Adrenal gland (tissue), 12 donors: Measurements from ENCODE around the gene RETREG1. TPM values are rescaled to one million over a fixed set of nuclear protein-coding genes. Genes with fewer than 3 reads are reported as not detected.

ENCODE experiments used
- DNase-seq, 7 donors: peaks; one replicate each; pipeline ENCODE4 v3.0.0-alpha.2; 2019 to 2020
- H3K27ac ChIP-seq, 5 donors: fragments of 200-600 bp; sonication (generic) in 4 of 5; 1 replicate in 3 of 5; 2 replicates in 2 of 5; pipeline versions ENCODE4 v1.5.1 to v1.8.0; 2016 to 2020; ENCODE audit warnings: mild to moderate bottlenecking in 1 of 5
- H3K27me3 ChIP-seq: fragments of 200-600 bp; 2 replicates; pipeline ENCODE4 v1.8.0; 2021
- H3K36me3 ChIP-seq, 2 donors: fragments of 200-600 bp; replicated peaks in 1 of 2; 1 replicate in 1 of 2; 2 replicates in 1 of 2; pipeline versions ENCODE4 v1.5.1 to v1.8.0; 2018 to 2022
- H3K4me1 ChIP-seq, 2 donors: fragments of 200-600 bp; replicated peaks in 1 of 2; 1 replicate in 1 of 2; 2 replicates in 1 of 2; pipeline versions ENCODE4 v1.5.1 to v1.8.0; 2018 to 2021
- H3K4me3 ChIP-seq, 4 donors: fragments of 200-600 bp; sonication (generic) in 3 of 4; one replicate each; pipeline ENCODE4 v1.5.1; 2016 to 2018
- H3K9me3 ChIP-seq, 3 donors: fragments of 200-600 bp; sonication (generic) in 1 of 3; replicated peaks in 1 of 3; 1 replicate in 2 of 3; 2 replicates in 1 of 3; pipeline versions ENCODE4 v1.5.1 to v1.8.0; 2016 to 2021
- POLR2A ChIP-seq, 2 donors: fragments of 450-650 bp; IDR thresholded peaks; one replicate each; pipeline ENCODE4 v1.6.1; 2017; ENCODE audit warnings: antibody characterized with exemption in 2 of 2, mild to moderate bottlenecking in 2 of 2, moderate library complexity in 1 of 2
- WGBS, 4 donors: extraction: QIAGEN DNeasy Blood & Tissue Kit in 2 of 4; methylation state at CpG; one replicate each; pipeline versions ENCODE4 v1.1.5 to v1.1.7; 2013 to 2017; 5-methylcytosine and 5-hydroxymethylcytosine counted together
- intact Hi-C, 2 donors: fragments of 100-400 bp; cut with DNase I; formaldehyde crosslinking; loops; one replicate each; pipeline versions ENCODE4 v1.14.1 to v1.15.0; 2022 to 2023
- polyA plus RNA-seq, 3 donors: library from polyadenylated mRNA; stranded (reverse); fragments of 200-250 nt in 2 of 3; fragments of 350-450 nt in 1 of 3; fragmentation: Illumina TruSeq in 1 of 3; extraction: RNeasy Lipid Tissue Mini Kit (QIAGEN cat#74804) in 1 of 3; gene quantifications; one replicate each; pipeline ENCODE4 v1.2.3, GENCODE V29; 2013 to 2014
- total RNA-seq, 9 donors: library from RNA; depleted of rRNA in 4 of 9; stranded (reverse); fragments of >200 nt in 4 of 9; fragments of 120-200 nt in 1 of 9; fragmentation: NEBNext Ultra II Directional in 1 of 9; extraction: Animal tissue kit (Norgen Biotek cat#: 25700) in 1 of 9; gene quantifications; one replicate each; pipeline versions ENCODE4 v1.1.0 to v1.2.4, GENCODE V29; 2013 to 2023
- TF ChIP-seq, protein P1 (sequence below), 6 experiments: fragments of 450-650 bp in 4 of 6; fragments of 200-600 bp in 2 of 6; sonication (generic) in 1 of 6; IDR thresholded peaks; 1 replicate in 5 of 6; 2 replicates in 1 of 6; pipeline versions ENCODE4 v1.5.1 to v1.8.0; 2016 to 2021; ENCODE audit warnings: antibody characterized with exemption in 6 of 6, mild to moderate bottlenecking in 2 of 6, moderate library complexity in 1 of 6
- donor health status: healthy with polysubstance abuse.
- donor health status: Bipolar disorder and iron deficiency.
- donor health status: DM: yes; HTN: yes; CAD: no.
- donor health status: DM: no; HTN: no; CAD: no.
- donor health status: DM: no; HTN: no; CAD: no.
- donor health status: DM: yes; HTN: yes; CAD: no.

The RETREG1 gene
- total and polyA plus RNA-seq, 12 donors, result 0.06 to 5.9 (median 2.1) TPM

DNA sequence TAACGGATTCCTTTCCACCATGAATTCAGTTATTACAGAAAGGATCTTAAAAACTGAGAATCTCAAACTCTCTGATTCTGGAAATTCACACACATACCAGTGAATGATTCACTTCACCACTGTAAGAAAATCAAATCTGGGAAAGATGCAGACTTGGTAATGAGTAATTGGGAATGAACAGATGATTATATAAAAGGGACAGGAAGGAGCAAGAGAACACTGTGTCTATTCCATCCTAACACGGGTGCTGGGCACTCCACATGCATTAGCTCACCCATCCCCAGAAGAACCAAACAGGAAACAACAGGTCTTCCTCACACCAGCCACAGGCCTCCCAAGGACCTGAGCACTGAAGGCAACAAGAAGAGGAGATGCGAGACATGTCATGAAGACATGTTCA lies 76.4 kb downstream of the RETREG1 start:
- H3K27me3 ChIP-seq, result no peaks in the 10 kb centered on the region
- no peak overlapping the region for H3K4me3 ChIP-seq
- TF ChIP-seq POLR2A (IDR thresholded peaks at IDR 0.05), result no peak
- TF ChIP-seq, protein P1, sequence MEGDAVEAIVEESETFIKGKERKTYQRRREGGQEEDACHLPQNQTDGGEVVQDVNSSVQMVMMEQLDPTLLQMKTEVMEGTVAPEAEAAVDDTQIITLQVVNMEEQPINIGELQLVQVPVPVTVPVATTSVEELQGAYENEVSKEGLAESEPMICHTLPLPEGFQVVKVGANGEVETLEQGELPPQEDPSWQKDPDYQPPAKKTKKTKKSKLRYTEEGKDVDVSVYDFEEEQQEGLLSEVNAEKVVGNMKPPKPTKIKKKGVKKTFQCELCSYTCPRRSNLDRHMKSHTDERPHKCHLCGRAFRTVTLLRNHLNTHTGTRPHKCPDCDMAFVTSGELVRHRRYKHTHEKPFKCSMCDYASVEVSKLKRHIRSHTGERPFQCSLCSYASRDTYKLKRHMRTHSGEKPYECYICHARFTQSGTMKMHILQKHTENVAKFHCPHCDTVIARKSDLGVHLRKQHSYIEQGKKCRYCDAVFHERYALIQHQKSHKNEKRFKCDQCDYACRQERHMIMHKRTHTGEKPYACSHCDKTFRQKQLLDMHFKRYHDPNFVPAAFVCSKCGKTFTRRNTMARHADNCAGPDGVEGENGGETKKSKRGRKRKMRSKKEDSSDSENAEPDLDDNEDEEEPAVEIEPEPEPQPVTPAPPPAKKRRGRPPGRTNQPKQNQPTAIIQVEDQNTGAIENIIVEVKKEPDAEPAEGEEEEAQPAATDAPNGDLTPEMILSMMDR (IDR thresholded peaks at IDR 0.05), result no peak
- H3K4me1 ChIP-seq, result no peaks in the 10 kb centered on the region
- H3K27ac ChIP-seq, result no peak overlapping the region
- WGBS, 4 donors, result 68 to 81% (median 76%) methylated on average over 3 of the region's 3 CpGs
- intact Hi-C loops, result no loop called here
- H3K9me3 ChIP-seq, result no peaks in the 10 kb centered on the region
- H3K36me3 ChIP-seq, result no peaks in the 10 kb centered on the region
- DNase-seq, result no peak

DNA sequence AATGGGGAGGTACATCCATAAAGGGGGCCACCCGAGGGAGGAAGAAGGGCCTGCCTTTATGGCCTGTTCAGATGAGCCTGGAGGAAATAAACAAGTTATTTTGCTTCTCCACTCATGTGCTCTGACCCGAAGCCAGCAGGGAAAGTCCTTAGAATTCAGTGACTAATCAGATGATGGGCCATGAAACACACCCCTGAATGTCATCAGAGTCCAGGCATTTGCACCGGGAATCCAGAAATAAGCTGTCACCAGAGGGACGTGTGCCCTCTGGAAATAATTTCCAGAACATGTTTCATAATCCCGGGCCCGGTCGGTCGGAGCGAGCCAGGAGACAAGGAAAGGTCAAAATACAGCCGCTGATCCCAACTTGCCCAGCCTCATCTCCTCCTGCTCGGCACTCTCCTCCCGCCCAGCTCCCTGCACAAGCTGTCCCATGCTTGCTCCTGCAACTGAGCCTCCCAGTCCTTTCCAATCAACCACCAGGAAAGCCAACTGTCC lies 77.6 kb downstream of the RETREG1 start:
- no peaks in the 10 kb centered on the region for H3K4me1 ChIP-seq
- TF ChIP-seq, protein P1 (IDR thresholded peaks at IDR 0.05), result no peak
- TF ChIP-seq POLR2A (IDR thresholded peaks at IDR 0.05), result no peak
- 64 to 77% (median 73%) methylated on average over 12 of the region's 12 CpGs for WGBS, 4 donors
- intact Hi-C loops, result no loop called here
- H3K36me3 ChIP-seq, result no peaks in the 10 kb centered on the region
- H3K4me3 ChIP-seq, result no peak overlapping the region
- no peaks in the 10 kb centered on the region for H3K27me3 ChIP-seq
- H3K9me3 ChIP-seq, result no peaks in the 10 kb centered on the region
- peak overlapping the region in 2 of 5 donors; percentile 11 to 41 for H3K27ac ChIP-seq
- peak in 5 of 7 donors; percentile 8 to 64 (median 18) for DNase-seq

DNA sequence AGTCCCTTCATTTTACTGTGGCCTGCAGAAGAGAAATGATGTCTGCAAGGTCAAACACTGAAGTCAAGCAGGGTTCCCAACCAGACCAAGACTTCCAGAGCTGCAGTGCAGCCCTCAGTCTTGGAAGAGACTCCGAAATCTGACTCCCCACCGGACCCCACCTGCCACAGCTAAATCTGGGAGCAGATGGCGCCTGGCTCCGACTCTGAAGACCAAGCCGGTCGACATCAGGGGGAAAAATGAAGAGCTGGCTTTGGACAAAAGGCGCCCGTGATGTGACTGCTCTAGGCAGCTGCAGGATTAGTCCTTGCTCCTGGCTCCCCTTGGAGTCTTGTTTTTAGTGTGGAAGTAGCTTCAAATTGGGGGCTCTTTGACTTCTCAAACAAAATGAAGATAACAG lies 78.8 kb downstream of the RETREG1 start:
- WGBS, 4 donors, result 82 to 92% (median 89%) methylated on average over 8 of the region's 8 CpGs
- no peak overlapping the region for H3K4me3 ChIP-seq
- H3K9me3 ChIP-seq, result no peaks in the 10 kb centered on the region
- no peaks in the 10 kb centered on the region for H3K36me3 ChIP-seq
- DNase-seq, result no peak
- H3K27ac ChIP-seq, result no peak overlapping the region
- H3K27me3 ChIP-seq, result no peaks in the 10 kb centered on the region
- no peaks in the 10 kb centered on the region for H3K4me1 ChIP-seq
- intact Hi-C loops, result no loop called here
- TF ChIP-seq, protein P1 (IDR thresholded peaks at IDR 0.05), result no peak
- TF ChIP-seq POLR2A (IDR thresholded peaks at IDR 0.05), result no peak

DNA sequence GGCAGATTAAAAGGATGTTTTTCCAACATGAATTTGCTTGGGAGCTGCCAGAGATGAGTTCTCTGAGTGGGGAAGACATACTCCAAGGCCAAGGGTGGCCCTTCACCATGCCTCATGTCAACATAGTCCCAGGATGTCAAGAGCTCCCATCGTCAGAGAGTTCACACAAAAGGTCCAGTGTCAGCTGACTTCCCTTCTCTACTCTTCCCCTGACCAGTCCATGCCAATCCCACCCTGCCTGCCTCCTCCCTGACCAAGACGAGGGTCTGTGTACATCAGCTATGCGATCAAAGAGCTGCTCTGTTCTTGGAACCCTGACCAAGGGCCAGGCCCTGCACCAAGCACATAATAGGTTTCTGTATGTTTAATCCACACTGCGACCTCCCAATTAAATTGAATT lies 80.0 kb downstream of the RETREG1 start:
- intact Hi-C loops, result no loop called here
- 78 to 92% (median 81%) methylated on average over 4 of the region's 4 CpGs for WGBS, 4 donors
- Histone ChIP-seq H3K36me3 (no peaks in the 10 kb centered on the region), H3K27me3 (no peaks in the 10 kb centered on the region), H3K4me1 (no peaks in the 10 kb centered on the region), H3K4me3 (no peak overlapping the region), H3K27ac (no peak overlapping the region), H3K9me3 (no peaks in the 10 kb centered on the region)
- DNase-seq, result no peak
- no peak for TF ChIP-seq POLR2A (IDR thresholded peaks at IDR 0.05)
- TF ChIP-seq, protein P1 (IDR thresholded peaks at IDR 0.05), result no peak
